IMR-90 (cell line): ENCODE data around the gene KLHL42. TPM values are rescaled to one million over a fixed set of nuclear protein-coding genes. Genes with fewer than 3 reads are reported as not detected.
"Not testable (repeated sequence)": the region's sequence is repeated elsewhere in the genome, so short reads cannot be mapped to it uniquely, and the experiment has no call there.

Experiments used
- ATAC-seq: fragments of 200-7000 bp; cut with Tn5 transposase; 2 replicates; pipeline ENCODE4 v1.9.1; 2020; ENCODE audit warnings: low read depth, mild to moderate bottlenecking, moderate library complexity
- BruUV-seq: library from RNA; stranded (reverse); fragments of 400-500 nt; replicated peaks from 2 replicates; lab custom pipeline; 2021; lab: Mats Ljungman, UMichigan
- CTCF ChIA-PET: fragments of 300-600 bp; formaldehyde crosslinking; extraction: SDS; loops from one replicate; lab custom pipeline; 2021; ENCODE audit warnings: antibody characterized with exemption; lab: Yijun Ruan, JAX
- POLR2A ChIA-PET: fragments of 300-600 bp; sonication (Branson Sonifier 250); formaldehyde crosslinking; loops from one replicate; lab custom pipeline; 2022; ENCODE audit warnings: antibody characterized with exemption; ENCODE audit not compliant: unreplicated experiment; lab: Charles Lee
- DNase-seq: peaks from one replicate; pipeline ENCODE4 v3.0.0; 2013
- H2AFZ ChIP-seq: replicated peaks from 2 replicates; pipeline ENCODE3; 2013; ENCODE audit warnings: low read length, mild to moderate bottlenecking; ENCODE audit not compliant: poor library complexity
- H2AK5ac ChIP-seq: 2 replicates; pipeline ENCODE4 v1.6.1; 2013; ENCODE audit warnings: low read depth, low read length, inconsistent platforms
- H2AK9ac ChIP-seq: replicated peaks from 2 replicates; pipeline ENCODE3; 2013; ENCODE audit warnings: mild to moderate bottlenecking, low read depth, low read length, moderate library complexity; ENCODE audit not compliant: poor library complexity
- H2BK120ac ChIP-seq: 2 replicates; pipeline ENCODE4 v1.6.1; 2013; ENCODE audit warnings: low read depth, low read length, inconsistent platforms
- H2BK15ac ChIP-seq: 3 replicates; pipeline ENCODE4 v1.6.1; 2013; ENCODE audit warnings: low read depth, low read length, inconsistent platforms
- H2BK20ac ChIP-seq: 2 replicates; pipeline ENCODE4 v1.6.1; 2013; ENCODE audit warnings: low read depth, mild to moderate bottlenecking, inconsistent platforms, low read length, moderate library complexity
- H2BK5ac ChIP-seq: 2 replicates; pipeline ENCODE4 v1.6.1; 2013; ENCODE audit warnings: mild to moderate bottlenecking, low read depth, low read length, inconsistent platforms; ENCODE audit not compliant: poor library complexity, severe bottlenecking
- H3K14ac ChIP-seq: replicated peaks from 2 replicates; pipeline ENCODE4 v1.6.1; 2013; ENCODE audit warnings: low read depth, low read length, inconsistent platforms
- H3K18ac ChIP-seq: 2 replicates; pipeline ENCODE4 v1.6.1; 2013; ENCODE audit warnings: low read depth, low read length, control low read depth
- H3K23ac ChIP-seq: 2 replicates; pipeline ENCODE4 v1.6.1; 2013; ENCODE audit warnings: low read depth, low read length, inconsistent platforms
- H3K27ac ChIP-seq: 2 replicates; pipeline ENCODE4 v1.5.1; 2013; ENCODE audit warnings: mild to moderate bottlenecking, control low read depth, low read length; ENCODE audit not compliant: insufficient read depth
- H3K27me3 ChIP-seq: 2 replicates; pipeline ENCODE4 v1.6.1; 2013; ENCODE audit warnings: low read length; ENCODE audit not compliant: control insufficient read depth, insufficient read depth
- H3K36me3 ChIP-seq: 2 replicates; pipeline ENCODE4 v1.6.1; 2013; ENCODE audit warnings: low read length, mixed read lengths; ENCODE audit not compliant: control insufficient read depth, insufficient read depth
- H3K4ac ChIP-seq: 2 replicates; pipeline ENCODE4 v1.6.1; 2013; ENCODE audit warnings: low read depth, low read length, inconsistent platforms
- H3K4me1 ChIP-seq: 2 replicates; pipeline ENCODE4 v1.6.1; 2013; ENCODE audit warnings: low read length, mixed read lengths; ENCODE audit not compliant: control insufficient read depth, insufficient read depth
- H3K4me2 ChIP-seq: 2 replicates; pipeline ENCODE4 v1.6.1; 2013; ENCODE audit warnings: low read depth, mild to moderate bottlenecking, control low read depth, low read length, moderate library complexity
- H3K4me3 ChIP-seq: 2 replicates; pipeline ENCODE4 v1.5.1; 2013; ENCODE audit warnings: low read depth, mild to moderate bottlenecking, control low read depth, low read length, moderate library complexity; ENCODE audit not compliant: insufficient read depth
- H3K56ac ChIP-seq: 2 replicates; pipeline ENCODE4 v1.6.1; 2013; ENCODE audit warnings: low read length, inconsistent platforms; ENCODE audit not compliant: insufficient read depth; ENCODE audit errors: extremely low read depth
- H3K79me1 ChIP-seq, 2 experiments: 2 replicates each; pipeline ENCODE4 v1.6.1; 2013; ENCODE audit warnings: low read length in 2 of 2, inconsistent platforms in 1 of 2, low read depth in 1 of 2
- H3K9ac ChIP-seq: 2 replicates; pipeline ENCODE4 v1.6.1; 2013; ENCODE audit warnings: low read depth, low read length, control low read depth
- H3K9me1 ChIP-seq: 2 replicates; pipeline ENCODE4 v1.6.1; 2013; ENCODE audit warnings: low read length, inconsistent platforms; ENCODE audit not compliant: insufficient read depth
- H3K9me3 ChIP-seq: 2 replicates; pipeline ENCODE4 v1.6.1; 2013; ENCODE audit warnings: low read length; ENCODE audit not compliant: control insufficient read depth, insufficient read depth
- H4K20me1 ChIP-seq: 2 replicates; pipeline ENCODE4 v1.6.1; 2013; ENCODE audit warnings: low read length, inconsistent platforms; ENCODE audit not compliant: insufficient read depth
- H4K5ac ChIP-seq: 2 replicates; pipeline ENCODE4 v1.6.1; 2013; ENCODE audit warnings: mild to moderate bottlenecking, low read depth, low read length, control low read depth
- H4K8ac ChIP-seq, 2 experiments: 2 replicates each; pipeline ENCODE4 v1.6.1; 2013; ENCODE audit warnings: low read depth in 2 of 2, low read length in 2 of 2, control low read depth in 1 of 2, inconsistent platforms in 1 of 2
- H4K91ac ChIP-seq: 2 replicates; pipeline ENCODE4 v1.6.1; 2013; ENCODE audit warnings: low read depth, low read length, inconsistent platforms; ENCODE audit not compliant: insufficient read depth
- BHLHE40 ChIP-seq: fragments of 150-350 bp; IDR thresholded peaks from 2 replicates; pipeline ENCODE4 v1.6.1; 2016; ENCODE audit warnings: mild to moderate bottlenecking, low read depth, low read length
- CEBPB ChIP-seq: IDR thresholded peaks from 2 replicates; pipeline ENCODE4 v1.6.1; 2012; ENCODE audit warnings: low read depth, low read length, improper control_type of control experiment
- FOS ChIP-seq: fragments of 150-350 bp; IDR thresholded peaks from 2 replicates; pipeline ENCODE4 v1.6.1; 2016; ENCODE audit warnings: low read depth, low read length
- MAZ ChIP-seq: IDR thresholded peaks from 2 replicates; pipeline ENCODE4 v1.6.1; 2012; ENCODE audit warnings: low read depth, mild to moderate bottlenecking, low read length, improper control_type of control experiment, moderate library complexity, borderline replicate concordance
- MXI1 ChIP-seq: IDR thresholded peaks from 2 replicates; pipeline ENCODE4 v1.6.1; 2012; ENCODE audit warnings: low read depth, mild to moderate bottlenecking, low read length, moderate library complexity, borderline replicate concordance
- NFE2L2 ChIP-seq: fragments of 150-350 bp; IDR thresholded peaks from 2 replicates; pipeline ENCODE4 v1.6.1; 2016; ENCODE audit warnings: low read depth, mild to moderate bottlenecking, low read length
- POLR2A ChIP-seq: IDR thresholded peaks from 2 replicates; pipeline ENCODE4 v1.6.1; 2012; ENCODE audit warnings: mild to moderate bottlenecking, low read depth, low read length
- RAD21 ChIP-seq: IDR thresholded peaks from 2 replicates; pipeline ENCODE4 v1.6.1; 2012; ENCODE audit warnings: low read length, improper control_type of control experiment
- RCOR1 ChIP-seq: IDR thresholded peaks from 2 replicates; pipeline ENCODE4 v1.6.1; 2012; ENCODE audit warnings: mild to moderate bottlenecking, low read length, improper control_type of control experiment; ENCODE audit not compliant: insufficient replicate concordance
- WGBS, 2 experiments: methylation state at CpG; one replicate each; pipeline versions ENCODE4 v1.1.5 to v1.1.7; 2013; ENCODE audit warnings: missing lambda C conversion rate in 2 of 2; ENCODE audit not compliant: insufficient read length in 1 of 2; ENCODE audit errors: extremely low coverage in 2 of 2; 5-methylcytosine and 5-hydroxymethylcytosine counted together
- dilution Hi-C: fragments of 300-500 bp; cut with HindIII; formaldehyde crosslinking; loops from one replicate; pipeline ENCODE4 v1.14.3; 2018; ENCODE audit warnings: low sequenced_read_pairs; ENCODE audit not compliant: unreplicated experiment
- in situ Hi-C: fragments of 300-500 bp; cut with MboI; formaldehyde crosslinking; loops from 3 replicates; pipeline ENCODE4 v1.14.3; 2019; ENCODE audit warnings: low sequenced_read_pairs, inconsistent platforms, mixed read lengths
- intact Hi-C: fragments of 100-400 bp; cut with micrococcal nuclease; formaldehyde crosslinking; loops from 2 replicates; pipeline ENCODE4 v1.10.0; 2022
- polyA plus RNA-seq, 3 experiments: library from polyadenylated mRNA; depleted of rRNA; stranded (reverse); fragments of >200 nt; gene quantifications; 2 replicates each; pipeline ENCODE4 v1.2.3, GENCODE V29; 2012; ENCODE audit warnings: low replicate concordance in 1 of 3
- total RNA-seq: library from RNA; depleted of rRNA; stranded (reverse); fragments of >200 nt; gene quantifications from 2 replicates; pipeline ENCODE4 v1.2.3, GENCODE V29; 2012

KLHL42 gene
- total and polyA plus RNA-seq, 2 of the 4 experiments (the other 2 are of a cell fraction), result 16.7 to 28.3 TPM

GRCh38 chr12:27844366-27845090, 64.5 kb downstream of the KLHL42 start (continued):
- TF ChIP-seq NFE2L2 (no peak), RCOR1 (no peak)

DNA sequence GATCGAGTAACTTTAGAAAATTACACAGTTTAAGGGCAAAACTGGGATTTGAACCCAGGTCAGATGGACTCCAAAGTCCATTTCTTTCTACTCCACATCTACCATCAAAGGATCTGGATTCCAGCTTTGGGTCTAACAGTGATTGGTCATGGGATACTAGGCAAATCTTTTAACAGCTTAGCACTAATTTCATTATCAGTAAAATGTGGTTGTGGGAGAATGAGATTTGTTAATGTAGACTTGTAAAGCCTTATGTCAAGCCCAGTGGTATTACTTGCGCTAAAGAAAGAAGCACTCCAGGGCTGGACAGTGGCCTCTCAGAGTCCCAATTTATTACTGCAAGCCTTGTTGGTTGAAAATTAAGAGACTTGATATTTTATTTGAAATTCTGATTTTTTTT, 65.2 kb downstream of the KLHL42 start:
- intact Hi-C loops, result no loop called here
- dilution Hi-C loops, result no loop called here
- POLR2A ChIA-PET, result no interaction called here
- H4K5ac ChIP-seq, result no peak overlapping the region
- H3K56ac ChIP-seq, result no peak overlapping the region
- no TSS peak for BruUV-seq
- H2BK20ac ChIP-seq, result no peak overlapping the region
- no peak overlapping the region for H2BK120ac ChIP-seq
- H2AK5ac ChIP-seq, result no peak overlapping the region
- no peak overlapping the region for H3K4ac ChIP-seq
- DNase-seq (no peak), ATAC-seq (no peak)
- H3K23ac ChIP-seq, result no peak overlapping the region
- H3K27me3 ChIP-seq, result no peaks in the 10 kb centered on the region
- in situ Hi-C loops, result no loop called here
- no peak overlapping the region for H3K4me2 ChIP-seq
- no CpG with 5 or more reads among the region's 2 CpGs for WGBS, 2 experiments
- peaks cover 6% of the 10 kb centered on the region; the same call in 1 of the 2 replicates for H3K4me1 ChIP-seq
- CTCF ChIA-PET, result interaction anchor here (0.5 kb wide), 1 partner anchor 706 kb away, joined by 4 read pairs; no protein-coding TSS in a partner anchor
- H3K18ac ChIP-seq, result no peak overlapping the region
- H4K91ac ChIP-seq, result no peak overlapping the region
- no peaks in the 10 kb centered on the region; the same call in 1 of the 2 replicates for H3K9me3 ChIP-seq
- no peak for TF ChIP-seq MXI1
- no peak for TF ChIP-seq NFE2L2
- no peak for TF ChIP-seq CEBPB
- no peak for TF ChIP-seq RCOR1
- TF ChIP-seq MAZ, result no peak
- no peak for TF ChIP-seq POLR2A
- TF ChIP-seq RAD21, result no peak
- TF ChIP-seq BHLHE40, result no peak
- TF ChIP-seq FOS, result no peak
- no peak overlapping the region for H2AK9ac ChIP-seq
- H2BK5ac ChIP-seq, result no peak overlapping the region
- no peak overlapping the region for H3K27ac ChIP-seq
- no peak overlapping the region for H2BK15ac ChIP-seq
- H4K20me1 ChIP-seq, result no peaks in the 10 kb centered on the region
- no peak overlapping the region for H3K4me3 ChIP-seq
- no peaks in the 10 kb centered on the region for H3K36me3 ChIP-seq
- H3K14ac ChIP-seq, result no peak overlapping the region
- no peaks in the 10 kb centered on the region for H3K79me1 ChIP-seq
- H3K9ac ChIP-seq, result no peak overlapping the region
- no peak overlapping the region for H2AFZ ChIP-seq
- H4K8ac ChIP-seq, result no peak overlapping the region
- peaks cover 3% of the 10 kb centered on the region; the same call in 1 of the 2 replicates for H3K9me1 ChIP-seq

- DNase-seq, BruUV-seq, H3K4me2 ChIP-seq, H3K79me1 ChIP-seq, H4K8ac ChIP-seq, POLR2A ChIA-PET, H3K56ac ChIP-seq, H2BK5ac ChIP-seq, CTCF ChIA-PET, H2AK5ac ChIP-seq, H2AK9ac ChIP-seq, ATAC-seq, H3K9ac ChIP-seq, H3K27me3 ChIP-seq, H3K4ac ChIP-seq, intact Hi-C loops, H2BK120ac ChIP-seq, H2AFZ ChIP-seq, dilution Hi-C loops, H4K20me1 ChIP-seq, H3K18ac ChIP-seq, H3K23ac ChIP-seq, H3K27ac ChIP-seq, H2BK20ac ChIP-seq, H4K5ac ChIP-seq, H3K14ac ChIP-seq, in situ Hi-C loops, H3K36me3 ChIP-seq, H3K9me3 ChIP-seq, H3K9me1 ChIP-seq, H2BK15ac ChIP-seq, H3K4me3 ChIP-seq, H3K4me1 ChIP-seq, H4K91ac ChIP-seq: not testable (repeated sequence)
- WGBS, 2 experiments, result no CpG with 5 or more reads among the region's 3 CpGs
Observed at GRCh38 chr12:27845706-27846105, 65.7 kb downstream of the KLHL42 start.
